Measurements from ENCODE around the gene MGLL. TPM values are rescaled to one million over a fixed set of nuclear protein-coding genes. Genes with fewer than 3 reads are reported as not detected.

Gene MGLL
- total and polyA plus RNA-seq, 4 donors = 67.0 to 182 (median 78.2) TPM

GRCh38 chr3:127677541-127678314, 144.6 kb downstream of the MGLL start:
- DNase-seq (no peak), ATAC-seq (ENCODE audit: insufficient read depth, low FRiP score) (no peak)
- 90% methylated on average over 17 of the region's 17 CpGs for WGBS, 2 donors
- Histone ChIP-seq H3K9me3 (ENCODE audit: control insufficient read depth in 4 of 4, insufficient read depth in 3 of 4, low read length in 3 of 4) (no peaks in the 10 kb centered on the region), H3K4me3 (no peak overlapping the region), H3K27ac (ENCODE audit: low read depth in 1 of 2, low read length in 1 of 2) (no peak overlapping the region), H3K9ac (ENCODE audit: insufficient read depth in 1 of 2, low read length in 2 of 2) (no peak overlapping the region), H3K4me1 (ENCODE audit: control insufficient read depth in 5 of 5, insufficient read depth in 5 of 5, low read length in 5 of 5) (peaks cover 0 to 11% (median 3%) of the 10 kb centered on the region in 5 donors), H3K36me3 (ENCODE audit: control insufficient read depth in 4 of 4, insufficient read depth in 4 of 4, low read length in 4 of 4) (peaks cover 0 to 27% (median 7%) of the 10 kb centered on the region in 4 donors), H3K27me3 (ENCODE audit: control insufficient read depth in 3 of 3, insufficient read depth in 3 of 3, low read length in 2 of 3) (no peaks in the 10 kb centered on the region)
- no peak for TF ChIP-seq CTCF (IDR thresholded peaks at IDR 0.05; ENCODE audit: control extremely low read depth, extremely low read depth)

- no peak for TF ChIP-seq CTCF (IDR thresholded peaks at IDR 0.05; ENCODE audit: control extremely low read depth, extremely low read depth)
- no peak overlapping the region for H3K4me3 ChIP-seq
- H3K27me3 ChIP-seq (ENCODE audit: control insufficient read depth in 3 of 3, insufficient read depth in 3 of 3, low read length in 2 of 3) = no peaks in the 10 kb centered on the region
- ATAC-seq (ENCODE audit: insufficient read depth, low FRiP score) = no peak
- no peak overlapping the region for H3K9ac ChIP-seq (ENCODE audit: insufficient read depth in 1 of 2, low read length in 2 of 2)
- no peaks in the 10 kb centered on the region for H3K9me3 ChIP-seq (ENCODE audit: control insufficient read depth in 4 of 4, insufficient read depth in 3 of 4, low read length in 3 of 4)
- H3K27ac ChIP-seq (ENCODE audit: low read depth in 1 of 2, low read length in 1 of 2) = no peak overlapping the region
- 93% methylated on average over 21 of the region's 21 CpGs for WGBS, 2 donors
- H3K36me3 ChIP-seq (ENCODE audit: control insufficient read depth in 4 of 4, insufficient read depth in 4 of 4, low read length in 4 of 4) = peaks cover 0 to 27% (median 7%) of the 10 kb centered on the region in 4 donors
- peak in 1 of 3 donors; percentile 9 for DNase-seq
- H3K4me1 ChIP-seq (ENCODE audit: control insufficient read depth in 5 of 5, insufficient read depth in 5 of 5, low read length in 5 of 5) = peaks cover 0 to 12% (median 3%) of the 10 kb centered on the region in 5 donors
Measured at GRCh38 chr3:127676921-127677351, 145.4 kb downstream of the MGLL start.

GRCh38 chr3:127676456-127676855, 145.9 kb downstream of the MGLL start:
- no peak for ATAC-seq (ENCODE audit: insufficient read depth, low FRiP score)
- no peak for TF ChIP-seq CTCF (IDR thresholded peaks at IDR 0.05; ENCODE audit: control extremely low read depth, extremely low read depth)
- no peak for DNase-seq

More at GRCh38 chr3:127676456-127676855, 145.9 kb downstream of the MGLL start:
- Histone ChIP-seq H3K9ac (ENCODE audit: insufficient read depth in 1 of 2, low read length in 2 of 2) (no peak overlapping the region), H3K27me3 (ENCODE audit: control insufficient read depth in 3 of 3, insufficient read depth in 3 of 3, low read length in 2 of 3) (no peaks in the 10 kb centered on the region), H3K4me3 (no peak overlapping the region), H3K4me1 (ENCODE audit: control insufficient read depth in 5 of 5, insufficient read depth in 5 of 5, low read length in 5 of 5) (peaks cover 0 to 17% (median 3%) of the 10 kb centered on the region in 5 donors), H3K9me3 (ENCODE audit: control insufficient read depth in 4 of 4, insufficient read depth in 3 of 4, low read length in 3 of 4) (no peaks in the 10 kb centered on the region), H3K36me3 (ENCODE audit: control insufficient read depth in 4 of 4, insufficient read depth in 4 of 4, low read length in 4 of 4) (peaks cover 0 to 27% (median 7%) of the 10 kb centered on the region in 4 donors), H3K27ac (ENCODE audit: low read depth in 1 of 2, low read length in 1 of 2) (no peak overlapping the region)
- 85% methylated on average over 4 of the region's 4 CpGs for WGBS, 2 donors

All from lung (tissue), 12 donors.